Ovary (tissue), 9 donors: ENCODE data around the gene EFCAB6. TPM values are rescaled to one million over a fixed set of nuclear protein-coding genes. Genes with fewer than 3 reads are reported as not detected.

Experiments used
- DNase-seq, 5 donors: peaks; one replicate each; pipeline ENCODE4 v3.0.0-alpha.2; 2019 to 2020
- H3K27ac ChIP-seq, 2 donors: fragments of 200-600 bp; one replicate each; pipeline versions ENCODE4 v1.5.1 to v1.8.0; 2019 to 2022
- H3K27me3 ChIP-seq: fragments of 200-600 bp; one replicate; pipeline ENCODE4 v1.8.0; 2022
- H3K36me3 ChIP-seq: fragments of 200-600 bp; sonication (generic); one replicate; pipeline ENCODE4 v1.5.1; 2019
- H3K4me1 ChIP-seq: one replicate; pipeline ENCODE4 v1.8.1; 2013; ENCODE audit warnings: mild to moderate bottlenecking, moderate library complexity; ENCODE audit not compliant: insufficient read depth
- H3K4me3 ChIP-seq: fragments of 200-600 bp; sonication (generic); one replicate; pipeline ENCODE4 v1.5.1; 2017
- H3K9me3 ChIP-seq, 2 donors: fragments of 200-600 bp in 1 of 2; sonication (generic) in 1 of 2; one replicate each; pipeline versions ENCODE4 v1.5.1 to v1.8.1; 2013 to 2019; ENCODE audit warnings: mild to moderate bottlenecking in 1 of 2, moderate library complexity in 1 of 2
- EP300 ChIP-seq: sonication (generic); formaldehyde crosslinking; IDR thresholded peaks from one replicate; pipeline ENCODE4 v1.6.1; 2017; ENCODE audit warnings: antibody characterized with exemption
- POLR2A ChIP-seq: fragments of 450-650 bp; IDR thresholded peaks from one replicate; pipeline ENCODE4 v1.6.1; 2017; ENCODE audit warnings: antibody characterized with exemption, mild to moderate bottlenecking, moderate library complexity
- WGBS, 3 donors: extraction: QIAGEN DNeasy Blood & Tissue Kit in 1 of 3; methylation state at CpG; one replicate each; pipeline versions ENCODE4 v1.1.5 to v1.1.7; 2013 to 2017; 5-methylcytosine and 5-hydroxymethylcytosine counted together
- intact Hi-C, 4 donors: fragments of 100-400 bp; cut with DNase I; formaldehyde crosslinking; loops; one replicate each; pipeline versions ENCODE4 v1.11.0 to v1.15.1; 2022 to 2023
- polyA plus RNA-seq, 2 donors: library from polyadenylated mRNA; stranded (reverse); fragments of 200-250 nt in 1 of 2; fragments of 350-450 nt in 1 of 2; fragmentation: Illumina TruSeq in 1 of 2; extraction: RNeasy Lipid Tissue Mini Kit (QIAGEN cat#74804) in 1 of 2; gene quantifications; one replicate each; pipeline ENCODE4 v1.2.3, GENCODE V29; 2013 to 2014
- total RNA-seq, 7 donors: library from RNA; depleted of rRNA in 2 of 7; stranded (reverse); fragments of >200 nt in 2 of 7; fragmentation: NEBNext Ultra II Directional in 3 of 7; extraction: Animal tissue kit (Norgen Biotek cat#: 25700) in 3 of 7; gene quantifications; one replicate each; pipeline versions ENCODE4 v1.1.0 to v1.2.4, GENCODE V29; 2016 to 2023
- TF ChIP-seq, protein P1 (sequence below), 3 donors: fragments of 450-650 bp in 2 of 3; fragments of 200-600 bp in 1 of 3; IDR thresholded peaks; one replicate each; pipeline versions ENCODE4 v1.5.1 to v1.8.0; 2016 to 2022; ENCODE audit warnings: antibody characterized with exemption in 3 of 3, mild to moderate bottlenecking in 1 of 3
- donor health status: DM: no; HTN: no; CAD: no; lungs with moderate emphysema.
- donor health status: DM: no; HTN: no; CAD: no.
- donor health status: Bipolar disorder and iron deficiency.
- donor health status: DM: yes; HTN: yes; CAD: no.
- donor health status: DM: no; HTN: no; CAD: no.
- donor health status: DM: yes; HTN: yes; CAD: no.

The EFCAB6 gene
- total and polyA plus RNA-seq, 9 donors = 1.00 to 17.5 (median 6.7) TPM

DNA sequence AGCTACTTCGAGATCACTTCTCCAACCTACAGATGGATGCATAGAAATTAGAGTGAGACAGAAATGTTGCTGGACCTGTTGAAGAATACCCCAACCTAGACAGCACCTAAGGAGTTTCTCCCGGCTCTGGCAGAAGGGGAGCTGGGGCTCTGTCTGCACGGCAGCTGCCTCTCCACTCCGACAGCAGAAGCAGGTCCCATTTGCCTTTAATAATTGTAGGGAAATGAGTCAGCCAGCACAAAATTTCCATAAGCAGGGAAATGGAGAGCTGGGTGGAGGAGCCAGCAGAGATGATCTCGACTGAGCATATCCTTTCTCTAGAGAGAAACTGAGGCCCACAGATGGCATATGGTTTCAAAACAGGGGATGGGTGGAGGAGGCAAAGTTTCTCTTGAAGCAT lies 80.1 kb downstream of the EFCAB6 start:
- H3K27me3 ChIP-seq = no peaks in the 10 kb centered on the region
- TF ChIP-seq, protein P1, sequence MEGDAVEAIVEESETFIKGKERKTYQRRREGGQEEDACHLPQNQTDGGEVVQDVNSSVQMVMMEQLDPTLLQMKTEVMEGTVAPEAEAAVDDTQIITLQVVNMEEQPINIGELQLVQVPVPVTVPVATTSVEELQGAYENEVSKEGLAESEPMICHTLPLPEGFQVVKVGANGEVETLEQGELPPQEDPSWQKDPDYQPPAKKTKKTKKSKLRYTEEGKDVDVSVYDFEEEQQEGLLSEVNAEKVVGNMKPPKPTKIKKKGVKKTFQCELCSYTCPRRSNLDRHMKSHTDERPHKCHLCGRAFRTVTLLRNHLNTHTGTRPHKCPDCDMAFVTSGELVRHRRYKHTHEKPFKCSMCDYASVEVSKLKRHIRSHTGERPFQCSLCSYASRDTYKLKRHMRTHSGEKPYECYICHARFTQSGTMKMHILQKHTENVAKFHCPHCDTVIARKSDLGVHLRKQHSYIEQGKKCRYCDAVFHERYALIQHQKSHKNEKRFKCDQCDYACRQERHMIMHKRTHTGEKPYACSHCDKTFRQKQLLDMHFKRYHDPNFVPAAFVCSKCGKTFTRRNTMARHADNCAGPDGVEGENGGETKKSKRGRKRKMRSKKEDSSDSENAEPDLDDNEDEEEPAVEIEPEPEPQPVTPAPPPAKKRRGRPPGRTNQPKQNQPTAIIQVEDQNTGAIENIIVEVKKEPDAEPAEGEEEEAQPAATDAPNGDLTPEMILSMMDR (IDR thresholded peaks at IDR 0.05) = no peak
- TF ChIP-seq EP300 = no peak
- TF ChIP-seq POLR2A = no peak
- no peak overlapping the region for H3K27ac ChIP-seq
- no peaks in the 10 kb centered on the region for H3K36me3 ChIP-seq
- intact Hi-C loops = no loop called here
- H3K4me3 ChIP-seq = no peak overlapping the region
- peaks cover 5% of the 10 kb centered on the region for H3K4me1 ChIP-seq
- 76 to 90% (median 82%) methylated on average over 5 of the region's 5 CpGs for WGBS, 3 donors
- no peak for DNase-seq
- H3K9me3 ChIP-seq = no peaks in the 10 kb centered on the region

DNA sequence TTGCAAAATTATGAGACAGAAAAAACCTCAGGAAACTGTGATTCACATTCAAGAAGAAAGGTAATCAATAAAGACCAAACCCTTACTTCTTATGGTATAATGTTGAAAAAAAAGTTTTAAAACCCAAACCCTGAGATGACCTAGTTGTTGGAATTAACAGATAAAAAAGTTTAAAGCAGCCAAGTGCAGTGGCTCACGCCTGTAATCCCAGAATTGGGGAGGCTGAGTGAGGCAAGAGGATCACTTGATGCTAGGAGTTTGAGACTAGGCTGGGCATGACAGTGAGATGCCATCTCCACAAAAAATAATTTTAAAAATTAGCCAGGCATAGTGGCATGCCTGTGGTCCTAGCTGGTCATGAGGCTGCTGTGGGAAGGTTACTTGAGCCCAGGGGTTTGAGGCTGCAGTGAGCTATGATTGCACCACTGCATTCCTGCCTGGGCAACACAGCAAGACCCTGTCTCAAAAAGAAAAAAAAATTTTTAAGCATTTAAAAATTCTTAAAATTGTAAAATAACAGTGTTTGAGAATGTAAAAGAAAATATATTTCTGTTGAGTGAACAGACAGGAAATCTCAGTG lies 85.1 kb downstream of the EFCAB6 start:
- TF ChIP-seq POLR2A (no peak), EP300 (no peak)
- TF ChIP-seq, protein P1 (IDR thresholded peaks at IDR 0.05) = no peak
- H3K9me3 ChIP-seq = no peaks in the 10 kb centered on the region
- intact Hi-C loops = no loop called here
- no peaks in the 10 kb centered on the region for H3K36me3 ChIP-seq
- H3K27me3 ChIP-seq = no peaks in the 10 kb centered on the region
- peaks cover 10% of the 10 kb centered on the region for H3K4me1 ChIP-seq
- no peak for DNase-seq
- 75 to 81% (median 77%) methylated on average over 1 of the region's 1 CpG for WGBS, 3 donors
- H3K27ac ChIP-seq = peak overlapping the region in 1 of 2 donors; percentile 55
- no peak overlapping the region for H3K4me3 ChIP-seq

DNA sequence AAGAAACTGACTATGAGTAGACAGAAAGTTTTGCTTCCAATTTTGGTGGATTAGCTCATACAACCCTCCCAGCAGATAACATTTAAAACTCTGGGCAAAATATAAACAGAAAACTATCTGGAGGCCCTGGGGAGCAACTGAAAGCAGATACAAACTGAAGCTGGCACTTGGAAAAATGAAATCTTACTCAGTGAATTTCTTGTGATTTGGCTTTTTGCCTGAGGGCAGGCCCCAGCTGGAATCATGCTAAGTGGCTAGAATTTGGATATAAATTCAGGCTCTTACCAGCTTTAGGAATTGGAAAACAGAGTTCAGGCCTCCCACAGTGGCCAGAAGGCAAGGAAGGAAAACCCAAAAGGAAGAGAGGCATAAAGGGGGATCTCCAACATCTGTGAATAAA lies 85.8 kb downstream of the EFCAB6 start:
- peak overlapping the region in 1 of 2 donors; percentile 55 for H3K27ac ChIP-seq
- intact Hi-C loops = no loop called here
- H3K36me3 ChIP-seq = no peaks in the 10 kb centered on the region
- H3K9me3 ChIP-seq = no peaks in the 10 kb centered on the region
- peak; percentile 41 to 65 (median 50) for DNase-seq
- H3K4me1 ChIP-seq = peaks cover 10% of the 10 kb centered on the region
- no peak overlapping the region for H3K4me3 ChIP-seq
- H3K27me3 ChIP-seq = no peaks in the 10 kb centered on the region
- TF ChIP-seq, protein P1 (IDR thresholded peaks at IDR 0.05) = no peak
- TF ChIP-seq POLR2A = no peak
- TF ChIP-seq EP300 = no peak

DNA sequence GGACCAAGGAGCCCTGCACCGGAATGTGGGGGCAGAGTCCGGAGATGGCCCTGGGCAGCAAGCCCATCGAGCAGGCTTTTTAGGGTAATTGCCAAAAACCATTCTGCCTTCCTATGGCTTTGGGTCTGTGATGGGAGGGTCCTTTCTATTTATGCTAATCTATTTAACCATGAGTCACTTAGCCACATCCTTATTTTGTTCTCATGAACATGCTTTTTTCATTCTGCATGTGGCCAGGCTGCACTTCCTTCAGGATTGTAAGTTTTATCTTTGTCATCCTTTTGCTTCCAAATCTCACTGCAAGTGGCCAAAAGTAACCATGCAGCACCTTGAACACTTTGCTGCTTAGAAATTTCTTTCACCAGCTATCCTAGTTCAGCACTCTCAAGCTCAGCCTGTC lies 88.3 kb downstream of the EFCAB6 start:
- Histone ChIP-seq H3K36me3 (no peaks in the 10 kb centered on the region), H3K4me3 (no peak overlapping the region), H3K4me1 (peaks cover 10% of the 10 kb centered on the region), H3K27ac (no peak overlapping the region), H3K27me3 (no peaks in the 10 kb centered on the region), H3K9me3 (no peaks in the 10 kb centered on the region)
- TF ChIP-seq, protein P1 (IDR thresholded peaks at IDR 0.05) = no peak
- no peak for TF ChIP-seq POLR2A
- no peak for TF ChIP-seq EP300
- no peak for DNase-seq
- WGBS, 3 donors = 58 to 70% (median 69%) methylated on average over 3 of the region's 3 CpGs
- intact Hi-C loops = no loop called here
